SKM-1 (cell line): ENCODE measurements around the gene MROH2A.

Source experiments
- DNase-seq: peaks from one replicate; lab custom pipeline; 2025; ENCODE audit not compliant: unreplicated experiment; lab: John Stamatoyannopoulos, UW

Gene MROH2A

DNA sequence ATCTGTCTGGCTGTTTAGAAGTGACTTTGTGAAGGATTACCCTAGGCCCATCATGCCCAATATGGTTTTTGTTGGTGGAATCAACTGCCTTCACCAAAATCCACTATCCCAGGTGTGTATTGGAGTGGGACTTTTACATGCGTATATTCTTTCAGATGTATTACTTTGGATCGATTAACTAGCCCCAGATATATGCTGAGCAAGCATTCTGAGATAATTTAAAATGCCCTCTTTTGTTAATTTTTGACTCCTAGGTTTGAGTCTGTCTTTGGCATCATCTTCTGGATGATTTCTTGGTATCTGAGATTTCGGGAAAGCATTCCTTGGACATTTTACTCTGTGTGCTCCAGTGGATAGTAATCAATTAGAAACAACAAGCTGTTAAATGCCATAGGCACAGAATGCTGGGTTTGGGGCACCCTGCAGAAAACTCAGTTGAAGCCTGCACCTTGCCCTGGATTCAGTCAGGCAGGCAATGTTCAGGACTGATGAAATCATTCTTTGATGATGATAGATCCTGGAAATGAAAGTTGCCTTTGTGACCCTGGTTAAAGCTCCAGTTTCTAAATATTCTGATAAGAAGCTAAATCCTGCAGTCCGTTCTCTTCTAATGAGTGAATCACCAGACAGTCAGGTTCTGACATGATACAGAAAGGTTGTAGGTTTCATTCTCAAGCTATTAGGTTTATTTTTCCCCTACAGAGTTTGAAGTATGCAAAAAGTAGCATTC lies 16.9 kb upstream of the MROH2A start:
- DNase-seq, result no peak

DNA sequence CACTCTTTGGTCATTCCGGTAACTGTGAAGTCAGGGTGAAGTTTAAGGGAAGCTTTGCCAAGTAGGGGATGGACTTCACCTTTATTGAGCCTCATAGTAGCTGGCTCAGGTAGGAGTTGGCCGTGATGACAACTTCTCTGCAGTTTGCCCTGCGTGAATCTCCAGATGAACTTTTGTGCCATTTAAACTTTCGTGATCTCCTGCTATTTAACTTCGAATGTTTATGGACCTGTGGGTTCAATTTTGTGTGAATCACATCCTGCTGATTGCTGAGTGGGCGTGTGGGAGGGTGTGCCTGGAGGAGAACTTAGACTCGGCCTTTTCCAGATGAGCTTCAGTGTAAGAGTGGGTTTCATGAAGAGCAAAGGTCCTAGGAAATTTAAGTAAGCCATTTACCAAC lies 13.9 kb upstream of the MROH2A start:
- DNase-seq, result no peak

DNA sequence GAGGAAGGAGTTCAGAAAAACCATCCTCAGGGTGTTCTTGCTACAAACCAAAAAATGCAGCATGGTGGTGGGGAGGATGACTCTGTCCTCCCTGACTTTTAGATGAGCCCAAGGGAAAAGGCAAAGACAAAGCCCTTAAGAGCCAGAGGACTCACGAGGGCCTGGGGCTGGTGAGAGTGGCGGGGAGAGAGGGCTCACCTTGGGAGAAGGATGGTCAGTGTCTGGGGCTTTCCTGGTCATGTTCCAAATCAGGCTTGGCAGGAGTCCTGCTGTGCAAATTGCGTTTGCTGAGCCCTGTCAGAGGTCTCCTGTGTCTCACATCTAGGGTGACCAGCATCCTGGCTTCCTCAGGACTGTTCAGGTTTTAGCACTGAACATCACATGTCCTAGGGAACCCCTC lies 13.4 kb upstream of the MROH2A start:
- no peak for DNase-seq

DNA sequence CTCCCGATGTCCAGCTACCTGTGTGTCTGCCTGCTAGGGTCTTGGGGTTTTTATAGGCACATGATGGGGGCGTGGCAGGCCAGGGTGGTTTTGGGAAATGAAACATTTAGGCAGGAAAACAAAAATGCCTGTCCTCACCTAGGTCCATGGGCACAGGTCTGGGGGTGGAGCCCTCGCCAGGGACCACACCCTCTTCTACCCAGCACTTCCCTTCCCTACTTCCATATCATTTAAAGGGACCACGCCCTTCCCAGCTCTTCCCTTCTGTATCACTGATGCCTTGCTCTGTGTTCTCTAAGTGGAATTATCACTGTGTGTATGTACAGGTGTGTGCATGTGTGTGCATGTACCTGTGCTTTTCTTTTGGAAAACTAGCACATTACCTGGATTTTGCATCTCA lies 11.7 kb upstream of the MROH2A start:
- DNase-seq, result no peak

DNA sequence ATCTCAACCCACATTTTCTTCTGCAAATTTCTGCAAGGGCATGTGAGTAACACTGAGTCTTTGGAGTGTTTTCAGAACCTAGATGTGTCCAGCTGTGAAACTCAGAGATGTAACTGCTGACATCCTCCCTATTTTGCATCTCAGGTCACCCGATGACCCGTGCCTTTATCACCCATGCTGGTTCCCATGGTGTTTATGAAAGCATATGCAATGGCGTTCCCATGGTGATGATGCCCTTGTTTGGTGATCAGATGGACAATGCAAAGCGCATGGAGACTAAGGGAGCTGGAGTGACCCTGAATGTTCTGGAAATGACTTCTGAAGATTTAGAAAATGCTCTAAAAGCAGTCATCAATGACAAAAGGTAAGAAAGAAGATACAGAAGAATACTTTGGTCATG lies 10.1 kb upstream of the MROH2A start:
- no peak for DNase-seq

DNA sequence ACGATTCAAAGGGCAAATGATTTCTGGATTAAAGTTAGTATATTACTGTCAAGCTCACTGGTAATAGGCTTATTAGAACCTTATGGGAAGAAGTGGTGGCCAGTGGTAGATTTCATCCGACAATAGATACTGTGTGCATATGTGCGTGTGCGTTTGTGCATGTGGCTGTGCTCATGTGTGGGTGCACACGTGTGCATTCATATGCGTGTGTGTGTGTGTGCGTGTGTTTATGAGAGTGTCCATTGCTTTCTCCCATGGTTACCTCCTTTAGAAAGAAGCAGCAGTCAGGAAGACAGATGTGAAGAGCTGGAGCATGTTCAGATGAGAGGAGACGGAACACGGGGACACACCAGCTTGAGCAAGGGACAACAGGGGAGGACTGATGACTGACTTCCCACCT lies 8.9 kb upstream of the MROH2A start:
- DNase-seq, result no peak

DNA sequence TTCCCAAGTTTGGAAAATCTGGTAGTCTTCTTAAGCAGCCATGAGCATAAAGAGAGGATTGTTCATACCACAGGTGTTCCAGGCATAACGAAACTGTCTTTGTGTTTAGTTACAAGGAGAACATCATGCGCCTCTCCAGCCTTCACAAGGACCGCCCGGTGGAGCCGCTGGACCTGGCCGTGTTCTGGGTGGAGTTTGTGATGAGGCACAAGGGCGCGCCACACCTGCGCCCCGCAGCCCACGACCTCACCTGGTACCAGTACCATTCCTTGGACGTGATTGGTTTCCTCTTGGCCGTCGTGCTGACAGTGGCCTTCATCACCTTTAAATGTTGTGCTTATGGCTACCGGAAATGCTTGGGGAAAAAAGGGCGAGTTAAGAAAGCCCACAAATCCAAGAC lies 6.0 kb upstream of the MROH2A start:
- no peak for DNase-seq

DNA sequence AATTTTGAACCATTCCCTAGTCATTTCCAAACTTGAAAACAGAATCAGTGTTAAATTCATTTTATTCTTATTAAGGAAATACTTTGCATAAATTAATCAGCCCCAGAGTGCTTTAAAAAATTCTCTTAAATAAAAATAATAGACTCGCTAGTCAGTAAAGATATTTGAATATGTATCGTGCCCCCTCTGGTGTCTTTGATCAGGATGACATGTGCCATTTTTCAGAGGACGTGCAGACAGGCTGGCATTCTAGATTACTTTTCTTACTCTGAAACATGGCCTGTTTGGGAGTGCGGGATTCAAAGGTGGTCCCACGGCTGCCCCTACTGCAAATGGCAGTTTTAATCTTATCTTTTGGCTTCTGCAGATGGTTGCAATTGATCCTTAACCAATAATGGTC lies 5.5 kb upstream of the MROH2A start:
- no peak for DNase-seq

DNA sequence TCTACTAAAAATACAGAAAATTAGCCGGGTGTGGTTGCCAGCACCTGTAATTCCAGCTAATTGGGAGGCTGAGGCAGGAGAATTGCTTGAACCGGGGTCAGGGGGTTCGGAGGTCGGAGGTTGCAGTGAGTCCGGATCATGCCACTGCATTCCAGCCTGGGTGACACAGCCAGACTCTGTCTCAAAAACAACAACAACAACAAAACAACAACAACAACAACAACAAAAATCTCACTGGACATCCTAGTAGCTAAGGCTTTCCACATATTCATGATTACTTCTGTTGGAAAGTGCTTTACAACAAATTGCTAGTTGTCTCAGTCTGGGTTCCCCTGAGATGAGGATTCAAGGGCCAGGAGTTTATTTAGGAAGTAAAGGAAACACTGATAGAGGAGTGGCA lies 4.3 kb upstream of the MROH2A start:
- DNase-seq, result no peak

DNA sequence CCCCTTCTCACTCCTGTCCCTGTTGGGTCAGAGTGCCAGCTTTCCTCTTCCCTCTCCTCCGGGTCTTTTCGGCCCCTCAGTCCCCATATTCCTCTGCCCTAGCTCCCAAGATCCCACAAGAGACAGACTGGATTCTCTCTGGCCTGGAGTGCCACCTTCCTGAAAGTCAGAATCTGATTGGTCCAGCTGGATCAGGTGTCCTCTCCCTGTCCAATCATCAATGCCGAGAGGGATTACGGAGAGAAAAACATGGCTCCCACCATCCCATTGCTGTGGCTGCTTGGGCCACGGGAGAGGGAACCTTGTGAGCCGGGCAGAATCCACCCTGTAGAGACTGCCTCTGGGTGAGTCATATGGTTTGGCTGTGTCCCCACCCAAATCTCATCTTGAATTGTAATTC lies 2.7 kb upstream of the MROH2A start:
- no peak for DNase-seq

DNA sequence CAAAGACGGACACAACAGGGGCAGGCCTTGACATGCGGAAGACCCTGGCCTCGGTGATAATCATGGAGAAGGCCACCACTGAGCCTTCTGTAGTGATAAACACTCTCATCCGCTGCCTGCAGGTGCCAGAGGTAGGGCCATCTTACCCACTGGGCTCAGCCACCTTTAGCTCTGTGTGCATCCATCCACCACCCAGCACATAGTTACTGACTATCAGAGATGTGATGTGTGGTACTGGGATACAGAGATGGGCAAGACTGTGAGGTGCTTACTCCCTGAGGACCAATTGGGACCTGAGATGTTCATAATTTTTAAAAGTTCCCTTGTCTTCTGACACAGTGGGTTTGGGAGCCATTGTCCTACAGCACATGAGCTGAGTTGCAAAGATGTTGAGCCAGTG lies 1.6 kb downstream of the MROH2A start:
- DNase-seq, result no peak

DNA sequence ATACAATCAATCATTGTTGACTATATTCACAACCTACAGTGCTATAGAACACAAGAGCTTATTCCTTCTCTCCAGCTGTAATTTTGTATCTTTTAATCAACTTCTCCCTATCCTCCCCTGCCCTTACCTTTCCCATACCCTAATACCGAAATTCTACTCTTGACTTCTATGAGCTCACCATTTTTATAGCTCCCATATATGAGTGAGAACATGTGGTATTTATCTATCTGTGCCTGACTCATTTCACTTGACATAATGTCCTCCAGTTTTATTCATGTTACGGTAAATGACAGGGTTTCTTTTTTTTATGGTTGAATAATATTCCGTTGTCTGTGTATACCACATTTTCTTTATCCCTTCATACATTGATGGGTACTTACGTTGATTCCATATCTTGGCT lies 2.6 kb downstream of the MROH2A start:
- DNase-seq, result no peak

DNA sequence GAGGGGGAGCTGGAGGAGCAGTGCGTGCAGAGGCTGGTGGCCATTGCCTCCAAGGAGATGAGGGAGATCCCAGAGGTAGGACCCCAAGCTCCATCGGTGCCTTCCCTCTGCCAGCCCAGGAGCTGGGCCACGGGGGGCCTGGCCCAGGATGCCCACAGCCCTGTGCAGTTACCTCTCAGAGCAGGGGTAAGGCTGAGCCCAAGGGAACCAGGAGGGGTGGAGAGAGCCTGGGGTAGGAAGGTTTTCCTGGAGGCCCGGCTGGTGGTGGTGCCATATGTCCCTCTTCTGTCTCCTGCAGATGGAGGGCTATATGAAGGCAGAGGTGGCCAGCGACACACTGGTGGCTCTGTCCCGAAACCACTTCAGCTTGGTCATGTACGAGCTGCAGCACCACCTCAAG lies 11.4 kb downstream of the MROH2A start:
- DNase-seq, result no peak

DNA sequence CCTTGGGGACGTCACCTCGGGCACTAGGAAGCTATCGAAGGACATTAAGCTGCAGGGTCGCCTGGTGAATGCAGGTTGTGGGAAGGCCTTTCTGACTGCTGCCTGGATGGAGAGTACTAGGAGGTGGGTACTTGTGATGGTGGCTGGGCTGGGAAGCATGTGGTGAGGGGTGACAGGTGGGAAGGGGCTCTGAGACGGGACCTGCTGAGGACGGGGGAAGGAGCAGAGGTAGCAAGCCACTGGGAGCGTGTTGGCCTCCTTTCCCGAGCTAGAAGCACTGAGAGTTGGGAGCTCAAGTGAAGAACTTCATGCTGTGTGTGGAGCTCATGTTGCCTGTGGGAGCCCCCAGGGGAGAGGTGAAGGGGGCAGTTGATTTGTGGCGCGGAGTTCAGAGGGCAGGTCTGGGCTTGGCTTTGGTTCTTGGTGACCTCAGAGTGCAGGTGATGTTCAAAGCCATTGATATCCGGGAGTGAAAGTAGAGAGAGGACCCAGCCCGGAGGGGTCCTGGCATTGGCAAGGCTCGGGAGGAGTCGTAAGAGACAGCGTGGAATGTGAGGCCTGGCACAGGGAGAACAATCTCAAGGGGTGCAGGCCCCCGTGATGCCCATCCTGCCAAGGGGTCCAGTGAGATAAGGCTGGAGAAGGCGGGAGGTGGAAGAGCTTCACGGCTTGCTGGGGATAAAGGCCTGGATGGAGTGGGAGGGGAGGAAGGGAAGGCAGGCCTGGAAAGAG lies 13.2 kb downstream of the MROH2A start:
- DNase-seq, result no peak

DNA sequence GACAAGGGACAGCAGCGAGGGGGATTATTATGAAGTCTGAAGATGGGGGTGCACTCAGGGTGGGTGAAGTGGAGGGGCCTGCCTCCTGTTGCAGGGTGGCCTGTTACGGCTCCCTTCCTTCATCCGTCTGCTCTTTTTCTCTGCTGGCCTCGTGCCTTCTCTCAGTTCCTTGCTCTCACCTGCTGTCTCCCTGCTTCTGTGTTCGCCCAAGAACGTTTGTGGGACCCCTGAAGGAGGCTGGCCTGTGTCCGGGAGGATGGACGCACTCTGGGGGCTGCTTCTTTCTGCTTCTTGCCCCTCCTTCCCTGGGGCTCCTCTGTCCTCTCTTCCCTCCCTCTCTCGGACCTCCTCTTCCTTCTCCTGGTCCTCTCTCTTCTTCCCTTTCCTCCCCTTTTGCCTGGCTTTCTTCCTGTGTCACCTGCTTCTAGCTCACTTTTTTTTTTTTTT lies 13.8 kb downstream of the MROH2A start:
- no peak for DNase-seq

DNA sequence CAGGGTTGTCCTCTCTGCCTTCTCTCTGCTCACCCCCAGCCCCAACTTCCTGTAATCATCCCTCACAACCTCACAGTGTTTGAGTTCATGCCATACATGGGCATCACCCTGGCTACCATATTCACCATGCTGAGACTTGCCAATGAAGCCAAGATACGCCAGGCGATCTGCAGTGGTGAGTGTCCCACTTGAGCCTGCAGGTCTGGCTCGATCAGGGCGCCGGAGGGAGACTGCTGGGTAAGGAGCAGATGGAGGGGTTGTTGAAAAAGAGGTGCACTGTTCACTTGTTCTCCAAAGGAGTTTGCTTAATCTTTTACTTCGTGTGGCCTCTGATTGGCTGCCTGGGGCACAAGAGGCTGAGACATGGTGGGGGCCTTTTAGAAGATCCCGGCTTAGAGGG lies 14.6 kb downstream of the MROH2A start:
- DNase-seq, result no peak

DNA sequence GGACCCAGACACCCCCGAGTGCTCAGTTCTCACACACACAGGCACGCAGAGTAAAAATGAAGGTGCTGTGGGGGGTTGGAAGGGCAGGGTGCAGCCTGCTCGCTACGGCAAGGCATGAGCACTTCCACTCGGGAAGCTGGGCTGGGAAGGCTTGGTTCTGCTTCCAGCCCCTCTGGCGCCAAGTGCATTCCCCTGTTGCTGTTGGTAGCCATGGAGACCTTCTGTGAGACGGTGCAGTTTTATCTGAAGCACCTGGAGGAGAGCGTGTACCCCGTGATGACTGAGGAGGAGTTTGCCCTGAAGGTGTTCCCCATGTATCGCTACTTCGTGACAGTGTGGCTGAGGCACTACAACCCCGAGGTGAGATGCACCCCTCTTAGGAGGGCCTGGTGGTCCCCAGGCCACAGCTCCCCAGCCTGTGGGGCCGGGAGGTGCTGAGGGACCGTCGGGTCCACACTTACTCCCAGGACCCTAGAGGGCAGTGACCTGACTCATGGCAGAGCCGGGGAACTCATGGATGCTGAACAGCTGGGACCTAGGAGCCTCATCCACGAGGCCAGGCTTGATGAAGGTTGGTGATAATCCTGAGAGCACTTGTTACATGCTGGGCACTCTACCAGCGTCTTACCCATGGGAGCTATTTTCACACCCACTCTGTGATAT lies 15.5 kb downstream of the MROH2A start:
- no peak for DNase-seq

DNA sequence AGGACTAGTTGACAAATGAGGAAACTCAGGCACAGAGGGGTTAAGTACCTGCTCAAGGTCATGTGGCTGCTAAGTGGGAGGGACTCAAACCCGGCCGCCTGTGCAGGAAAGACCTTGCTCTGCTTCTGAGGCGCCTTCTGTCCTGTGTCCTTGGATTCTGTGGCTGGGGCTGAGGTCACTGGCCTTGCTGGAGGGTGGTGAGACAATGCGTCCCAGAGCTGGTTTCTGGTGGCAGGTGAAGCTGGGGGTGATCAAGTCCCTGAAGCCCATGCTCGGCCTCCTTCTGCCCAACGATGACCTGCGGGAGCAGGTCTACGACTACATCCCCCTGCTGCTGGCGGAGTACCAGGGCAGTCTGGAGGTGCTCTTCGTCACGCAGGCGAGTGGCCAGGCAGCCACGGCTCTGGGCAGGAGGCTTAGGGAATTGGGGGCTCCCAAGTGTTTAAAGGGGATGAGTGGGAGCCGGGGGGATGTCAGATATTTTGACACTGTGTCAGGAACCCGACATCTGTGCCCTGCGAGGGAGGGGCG lies 16.1 kb downstream of the MROH2A start:
- DNase-seq, result no peak

DNA sequence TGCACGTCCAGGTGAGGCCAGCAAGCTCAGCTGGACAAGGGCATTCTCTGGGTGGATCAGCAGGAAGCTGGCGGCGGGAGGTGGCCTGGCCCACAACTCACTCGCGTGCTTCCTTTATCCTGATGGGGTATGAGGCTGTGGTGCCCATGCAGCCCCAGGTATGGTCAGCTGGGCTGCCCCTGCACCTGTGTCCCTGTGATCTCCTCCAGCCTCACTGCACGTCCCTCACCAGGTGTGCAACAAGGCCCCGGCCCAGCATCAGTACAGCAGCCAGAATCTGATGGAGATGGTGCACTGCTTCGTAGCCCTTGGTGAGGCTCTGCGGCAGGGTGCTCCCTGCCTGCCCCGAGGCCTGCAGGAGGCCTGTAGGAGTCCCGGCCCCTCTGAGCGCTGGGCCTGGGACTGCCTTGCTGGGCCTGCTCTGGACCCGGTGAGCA lies 17.6 kb downstream of the MROH2A start:
- DNase-seq, result no peak

DNA sequence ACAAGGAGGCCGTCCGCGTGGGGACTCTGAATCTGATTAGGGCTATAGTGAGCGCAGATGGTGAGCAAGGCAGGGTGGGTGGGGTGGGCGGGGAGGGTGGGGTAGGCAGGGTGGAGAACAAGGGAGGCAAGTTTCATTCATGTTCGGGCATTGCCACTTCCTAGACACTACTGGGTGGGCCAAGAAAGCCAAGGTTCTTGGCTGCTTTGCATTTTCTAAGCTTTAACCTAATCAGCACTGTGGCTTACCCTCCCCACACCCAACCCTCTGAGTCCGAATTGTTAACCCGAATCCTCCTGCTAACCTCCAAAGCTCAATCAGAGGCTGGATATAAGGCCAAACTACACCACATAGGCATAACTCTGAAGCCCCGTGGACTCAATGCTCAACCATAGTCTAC lies 18.1 kb downstream of the MROH2A start:
- DNase-seq, result no peak

DNA sequence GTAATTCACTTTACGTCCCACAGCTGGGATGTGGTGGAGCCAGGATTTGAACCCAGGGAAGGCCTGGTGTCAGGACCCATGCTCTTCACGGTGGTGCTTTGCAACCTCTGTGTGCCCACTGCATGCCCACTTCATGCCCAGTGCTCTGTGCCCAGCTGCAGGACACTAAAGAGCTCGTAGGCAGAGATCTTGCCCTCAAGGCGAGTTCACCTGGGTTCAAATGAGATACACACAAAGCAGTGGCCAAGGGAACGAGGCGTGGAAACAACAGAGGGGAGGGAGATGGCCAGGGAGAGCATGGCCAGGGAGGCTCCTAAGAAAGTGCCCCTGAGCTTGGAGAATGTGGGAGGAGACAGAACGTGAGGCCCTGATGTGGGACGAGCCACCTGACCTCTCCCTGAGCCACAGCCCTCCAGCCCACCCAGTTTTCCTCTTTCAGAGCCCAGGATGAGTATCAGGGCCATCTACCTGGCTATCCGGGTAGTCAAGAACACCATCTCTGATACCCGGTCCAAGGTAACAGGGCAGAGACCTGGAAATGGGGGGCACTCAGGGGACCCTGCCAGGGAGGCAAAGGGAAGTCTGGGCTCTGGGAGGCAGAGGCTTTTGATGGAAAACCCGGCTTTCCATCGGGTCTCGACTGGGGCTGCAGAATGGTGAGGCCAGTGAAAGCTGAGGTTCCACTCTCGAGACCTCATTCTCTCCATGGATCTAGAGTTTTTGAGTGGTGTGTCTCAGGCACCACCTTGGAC lies 20.4 kb downstream of the MROH2A start:
- DNase-seq, result no peak
